HFFc6 (cell line): ENCODE data around the gene FOXP1. TPM values are rescaled to one million over a fixed set of nuclear protein-coding genes. Genes with fewer than 3 reads are reported as not detected.
A peak's percentile ranks its signal among the peaks of the same experiment; 100 is the strongest.

Source experiments
- DNase-seq: peaks from one replicate; pipeline ENCODE4 v3.0.0-alpha.2; 2018
- H3K27ac Mint-ChIP-seq: 2 replicates; pipeline ENCODE4 v1.8.0; 2020; ENCODE audit warnings: mild to moderate bottlenecking, mixed read lengths
- H3K27me3 Mint-ChIP-seq: 2 replicates; pipeline ENCODE4 v1.8.0; 2021; ENCODE audit warnings: mild to moderate bottlenecking, moderate library complexity, mixed read lengths; ENCODE audit not compliant: insufficient read depth
- H3K36me3 Mint-ChIP-seq: 2 replicates; pipeline ENCODE4 v1.8.0; 2021; ENCODE audit warnings: low read depth, mixed read lengths
- H3K4me1 Mint-ChIP-seq: 2 replicates; pipeline ENCODE4 v1.8.0; 2020; ENCODE audit warnings: low read depth, mixed read lengths
- H3K4me3 Mint-ChIP-seq: 2 replicates; pipeline ENCODE4 v1.8.0; 2020; ENCODE audit warnings: mild to moderate bottlenecking, moderate library complexity, mixed read lengths
- H3K9me3 Mint-ChIP-seq: 2 replicates; pipeline ENCODE4 v1.8.0; 2020; ENCODE audit warnings: mild to moderate bottlenecking, mixed read lengths
- total RNA-seq, 6 experiments: library from RNA; stranded (reverse); fragmentation: NEBNext Ultra II Directional; extraction: Animal tissue kit (Norgen Biotek cat#: 25700); gene quantifications; 2 replicates in 1 of 6; 3 replicates in 5 of 6; pipeline ENCODE4 v1.2.3, GENCODE V29; 2021
- TF ChIP-seq, protein P1 (sequence below): fragments of 200-600 bp; sonication (generic); IDR thresholded peaks from 2 replicates; pipeline ENCODE4 v1.5.0; 2021; ENCODE audit warnings: antibody characterized with exemption, mild to moderate bottlenecking

The FOXP1 gene
- total RNA-seq, 6 experiments from 2014 or later: 32.2 to 59.3 (median 52.0) TPM

DNA sequence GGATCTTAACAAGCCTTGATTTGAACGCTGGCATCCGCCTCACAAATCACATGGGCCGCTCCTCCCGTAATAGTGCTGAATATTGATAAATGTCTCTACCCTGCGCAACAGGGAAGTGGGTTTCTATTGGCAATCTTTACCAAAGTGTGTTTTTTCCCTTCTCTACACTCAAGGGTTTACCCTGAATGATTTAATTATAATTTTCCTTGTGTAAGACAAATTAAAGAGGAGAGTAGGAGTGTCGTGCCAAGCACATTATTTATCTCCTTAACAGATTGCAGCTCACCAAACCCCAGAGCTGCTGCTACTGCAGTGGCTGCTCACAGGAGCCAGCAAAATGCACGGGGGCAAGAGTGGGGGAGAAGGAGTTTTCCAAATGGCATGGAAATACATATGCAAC, 545.8 kb downstream of the FOXP1 start:
- no peak overlapping the region for H3K27ac Mint-ChIP-seq

DNA sequence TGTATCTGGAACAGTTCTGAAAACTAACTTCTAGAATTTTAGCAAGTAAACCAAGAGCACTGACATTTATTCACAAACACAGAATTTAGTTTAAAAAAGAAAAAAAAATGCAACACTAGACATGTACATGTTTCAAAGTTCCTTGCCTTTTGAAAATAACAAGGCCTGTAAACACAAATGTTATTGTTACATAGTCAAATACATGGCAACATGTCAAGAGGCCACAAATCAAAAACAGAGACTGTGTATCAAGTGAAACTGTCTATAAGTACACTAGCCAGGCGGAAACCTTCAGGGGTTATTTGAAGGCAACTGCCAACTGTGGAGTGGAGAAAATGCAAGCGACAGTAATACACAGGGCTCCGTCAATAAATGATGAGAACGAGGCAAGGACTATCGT, 547.6 kb downstream of the FOXP1 start:
- no peak for DNase-seq
- no peaks in the 10 kb centered on the region for H3K27me3 Mint-ChIP-seq
- TF ChIP-seq, protein P1, sequence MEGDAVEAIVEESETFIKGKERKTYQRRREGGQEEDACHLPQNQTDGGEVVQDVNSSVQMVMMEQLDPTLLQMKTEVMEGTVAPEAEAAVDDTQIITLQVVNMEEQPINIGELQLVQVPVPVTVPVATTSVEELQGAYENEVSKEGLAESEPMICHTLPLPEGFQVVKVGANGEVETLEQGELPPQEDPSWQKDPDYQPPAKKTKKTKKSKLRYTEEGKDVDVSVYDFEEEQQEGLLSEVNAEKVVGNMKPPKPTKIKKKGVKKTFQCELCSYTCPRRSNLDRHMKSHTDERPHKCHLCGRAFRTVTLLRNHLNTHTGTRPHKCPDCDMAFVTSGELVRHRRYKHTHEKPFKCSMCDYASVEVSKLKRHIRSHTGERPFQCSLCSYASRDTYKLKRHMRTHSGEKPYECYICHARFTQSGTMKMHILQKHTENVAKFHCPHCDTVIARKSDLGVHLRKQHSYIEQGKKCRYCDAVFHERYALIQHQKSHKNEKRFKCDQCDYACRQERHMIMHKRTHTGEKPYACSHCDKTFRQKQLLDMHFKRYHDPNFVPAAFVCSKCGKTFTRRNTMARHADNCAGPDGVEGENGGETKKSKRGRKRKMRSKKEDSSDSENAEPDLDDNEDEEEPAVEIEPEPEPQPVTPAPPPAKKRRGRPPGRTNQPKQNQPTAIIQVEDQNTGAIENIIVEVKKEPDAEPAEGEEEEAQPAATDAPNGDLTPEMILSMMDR: no peak
- peak overlapping the region; percentile 55 for H3K4me3 Mint-ChIP-seq
- H3K27ac Mint-ChIP-seq: peak overlapping the region; percentile 67
- peaks cover 56% of the 10 kb centered on the region for H3K36me3 Mint-ChIP-seq
- H3K9me3 Mint-ChIP-seq: no peaks in the 10 kb centered on the region
- peaks cover 21% of the 10 kb centered on the region for H3K4me1 Mint-ChIP-seq

More for the DNA sequence above, 545.8 kb downstream of the FOXP1 start:
- Mint-ChIP-seq H3K27me3 (no peaks in the 10 kb centered on the region), H3K36me3 (peaks cover 57% of the 10 kb centered on the region), H3K4me3 (no peak overlapping the region), H3K9me3 (no peaks in the 10 kb centered on the region), H3K4me1 (peaks cover 21% of the 10 kb centered on the region)
- DNase-seq: no peak
- TF ChIP-seq, protein P1: no peak

DNA sequence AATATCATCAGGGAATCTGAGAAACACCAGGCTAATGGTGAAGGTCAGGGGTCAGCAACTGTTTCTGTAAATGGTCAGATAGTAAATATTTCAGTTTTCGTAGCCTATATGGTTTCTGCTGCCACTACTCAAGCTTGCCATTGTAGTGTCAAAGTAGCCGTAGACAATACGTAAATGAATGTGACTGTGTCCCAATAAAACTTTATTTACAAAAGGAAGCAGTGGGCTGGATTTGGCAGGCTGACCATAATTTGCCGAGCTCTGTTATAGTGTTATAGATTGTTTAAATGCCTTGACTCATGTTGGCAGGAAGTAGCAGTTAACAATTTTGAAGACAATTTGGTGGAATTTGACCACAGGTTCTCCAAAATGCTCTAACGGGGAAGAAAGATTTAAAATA, 548.2 kb downstream of the FOXP1 start:
- Mint-ChIP-seq H3K36me3 (peaks cover 56% of the 10 kb centered on the region), H3K4me1 (peaks cover 21% of the 10 kb centered on the region), H3K9me3 (no peaks in the 10 kb centered on the region), H3K27ac (peak overlapping the region; percentile 67), H3K27me3 (no peaks in the 10 kb centered on the region), H3K4me3 (peak overlapping the region; percentile 55)
- peak; percentile 68 for DNase-seq
- TF ChIP-seq, protein P1: no peak

DNA sequence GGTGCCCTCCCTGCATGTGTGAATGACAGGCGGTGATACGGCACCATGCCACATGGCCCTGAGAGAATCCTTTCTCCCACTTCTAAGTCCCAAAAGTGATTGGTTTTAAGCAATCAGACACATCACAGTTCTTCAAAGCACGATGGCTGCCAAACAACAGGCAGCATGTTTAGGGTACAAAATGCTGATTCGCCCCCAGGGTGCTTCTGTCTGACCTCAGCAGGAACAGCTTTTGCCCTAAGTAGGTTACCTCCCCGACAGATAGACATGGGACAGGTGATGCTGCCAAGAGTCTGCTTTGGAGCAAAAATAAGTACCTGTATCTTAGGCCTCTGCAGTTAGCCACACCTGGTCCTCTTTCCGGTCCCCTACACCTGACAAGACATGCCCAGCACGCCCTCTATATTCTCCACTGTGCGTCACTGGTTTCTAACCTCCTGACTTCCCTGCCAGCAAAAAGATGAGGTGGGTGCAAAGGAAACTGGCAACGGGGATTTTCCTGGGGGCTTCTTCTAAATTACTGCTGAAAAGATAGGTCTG, 549.8 kb downstream of the FOXP1 start:
- TF ChIP-seq, protein P1: no peak
- no peak overlapping the region; the same call in 1 of the 2 replicates for H3K27ac Mint-ChIP-seq
- H3K36me3 Mint-ChIP-seq: peaks cover 50% of the 10 kb centered on the region
- no peak for DNase-seq
- H3K4me1 Mint-ChIP-seq: peaks cover 21% of the 10 kb centered on the region
- H3K27me3 Mint-ChIP-seq: no peaks in the 10 kb centered on the region
- no peaks in the 10 kb centered on the region for H3K9me3 Mint-ChIP-seq
- H3K4me3 Mint-ChIP-seq: no peak overlapping the region

DNA sequence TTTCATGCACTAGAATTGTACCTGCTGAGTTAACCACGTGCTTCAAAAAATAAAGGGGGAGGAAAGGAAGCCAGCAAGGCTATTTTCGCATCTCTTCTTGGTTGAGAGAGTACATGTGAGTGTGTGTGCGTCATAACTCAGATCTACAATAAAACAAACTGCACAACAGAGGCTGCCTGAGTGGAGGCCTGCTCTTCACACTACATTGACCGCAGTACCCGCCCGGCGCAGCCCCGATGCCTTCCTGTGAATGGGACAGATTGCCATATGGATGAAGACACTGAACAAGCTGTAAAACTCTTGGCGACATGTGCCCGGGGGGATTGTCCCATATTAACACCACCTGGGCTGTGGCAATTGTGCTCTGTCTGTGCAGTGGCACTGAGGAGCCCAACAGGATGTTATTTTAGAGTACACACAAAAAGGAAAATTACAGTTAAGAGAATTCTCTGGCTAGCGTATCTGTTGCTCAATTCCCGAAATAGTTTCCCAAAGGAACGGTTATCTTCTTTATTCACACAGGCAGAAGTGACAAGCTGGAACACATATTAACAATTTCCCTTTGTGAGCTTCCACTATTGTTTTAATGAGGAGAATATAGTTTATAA, 551.5 kb downstream of the FOXP1 start:
- DNase-seq: no peak
- peaks cover 41% of the 10 kb centered on the region for H3K36me3 Mint-ChIP-seq
- H3K9me3 Mint-ChIP-seq: no peaks in the 10 kb centered on the region
- H3K27me3 Mint-ChIP-seq: no peaks in the 10 kb centered on the region
- H3K4me1 Mint-ChIP-seq: peaks cover 25% of the 10 kb centered on the region
- H3K27ac Mint-ChIP-seq: peak overlapping the region; percentile 19
- H3K4me3 Mint-ChIP-seq: no peak overlapping the region
- TF ChIP-seq, protein P1: no peak
